Neural crest cell (in vitro differentiated cells): ENCODE data around the gene PIWIL4. TPM values are rescaled to one million over a fixed set of nuclear protein-coding genes. Genes with fewer than 3 reads are reported as not detected.
"Not testable (repeated sequence)": the region's sequence is repeated elsewhere in the genome, so short reads cannot be mapped to it uniquely, and the experiment has no call there.

ENCODE experiments used
- DNase-seq: peaks from one replicate; pipeline ENCODE4 v3.0.0; 2021; ENCODE audit warnings: low read depth, mixed read lengths, low spot score
- H3K27ac Mint-ChIP-seq: one replicate; pipeline ENCODE4 v1.8.0; 2021; ENCODE audit warnings: mild to moderate bottlenecking, mixed read lengths; ENCODE audit not compliant: unreplicated experiment
- H3K27me3 Mint-ChIP-seq: 2 replicates; pipeline ENCODE4 v1.8.0; 2021; ENCODE audit warnings: low read depth, mild to moderate bottlenecking, mixed read lengths
- H3K36me3 Mint-ChIP-seq: 2 replicates; pipeline ENCODE4 v1.8.0; 2021; ENCODE audit warnings: low read depth, mild to moderate bottlenecking, mixed read lengths
- H3K4me1 Mint-ChIP-seq: 2 replicates; pipeline ENCODE4 v1.8.0; 2021; ENCODE audit warnings: mixed read lengths
- H3K4me3 Mint-ChIP-seq: one replicate; pipeline ENCODE4 v1.8.0; 2021; ENCODE audit warnings: mild to moderate bottlenecking, mixed read lengths
- H3K9me3 Mint-ChIP-seq: 2 replicates; pipeline ENCODE4 v1.8.0; 2021; ENCODE audit warnings: mixed read lengths
- total RNA-seq: library from RNA; stranded (reverse); gene quantifications from 2 replicates; pipeline ENCODE4 v1.2.1, GENCODE V29; 2021
- TF ChIP-seq, protein P1 (sequence below): fragments of 200-600 bp; sonication (generic); conservative IDR thresholded peaks from 2 replicates; pipeline ENCODE4 v1.5.0; 2021; ENCODE audit warnings: antibody characterized with exemption, mild to moderate bottlenecking

PIWIL4 gene
- total RNA-seq, 1 donor from 2014 or later: 0.72 TPM

- Mint-ChIP-seq H3K9me3 (no peaks in the 10 kb centered on the region), H3K36me3 (no peaks in the 10 kb centered on the region), H3K27ac (no peak overlapping the region), H3K4me3 (no peak overlapping the region), H3K4me1 (no peaks in the 10 kb centered on the region), H3K27me3 (peaks cover 5% of the 10 kb centered on the region)
- DNase-seq: no peak
- TF ChIP-seq, protein P1, sequence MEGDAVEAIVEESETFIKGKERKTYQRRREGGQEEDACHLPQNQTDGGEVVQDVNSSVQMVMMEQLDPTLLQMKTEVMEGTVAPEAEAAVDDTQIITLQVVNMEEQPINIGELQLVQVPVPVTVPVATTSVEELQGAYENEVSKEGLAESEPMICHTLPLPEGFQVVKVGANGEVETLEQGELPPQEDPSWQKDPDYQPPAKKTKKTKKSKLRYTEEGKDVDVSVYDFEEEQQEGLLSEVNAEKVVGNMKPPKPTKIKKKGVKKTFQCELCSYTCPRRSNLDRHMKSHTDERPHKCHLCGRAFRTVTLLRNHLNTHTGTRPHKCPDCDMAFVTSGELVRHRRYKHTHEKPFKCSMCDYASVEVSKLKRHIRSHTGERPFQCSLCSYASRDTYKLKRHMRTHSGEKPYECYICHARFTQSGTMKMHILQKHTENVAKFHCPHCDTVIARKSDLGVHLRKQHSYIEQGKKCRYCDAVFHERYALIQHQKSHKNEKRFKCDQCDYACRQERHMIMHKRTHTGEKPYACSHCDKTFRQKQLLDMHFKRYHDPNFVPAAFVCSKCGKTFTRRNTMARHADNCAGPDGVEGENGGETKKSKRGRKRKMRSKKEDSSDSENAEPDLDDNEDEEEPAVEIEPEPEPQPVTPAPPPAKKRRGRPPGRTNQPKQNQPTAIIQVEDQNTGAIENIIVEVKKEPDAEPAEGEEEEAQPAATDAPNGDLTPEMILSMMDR: no peak
Measured at GRCh38 chr11:94638902-94639373, 71.8 kb downstream of the PIWIL4 start.

GRCh38 chr11:94639901-94640721 lies 72.9 kb downstream of the PIWIL4 start:
- Mint-ChIP-seq H3K9me3 (no peaks in the 10 kb centered on the region), H3K36me3 (no peaks in the 10 kb centered on the region), H3K4me1 (no peaks in the 10 kb centered on the region), H3K27me3 (peaks cover 8% of the 10 kb centered on the region), H3K27ac (no peak overlapping the region), H3K4me3 (no peak overlapping the region)
- no peak for DNase-seq
- TF ChIP-seq, protein P1: no peak

GRCh38 chr11:94641167-94641761 lies 74.1 kb downstream of the PIWIL4 start:
- Mint-ChIP-seq H3K9me3 (no peaks in the 10 kb centered on the region), H3K4me1 (no peaks in the 10 kb centered on the region), H3K27me3 (peaks cover 8% of the 10 kb centered on the region), H3K4me3 (no peak overlapping the region), H3K27ac (no peak overlapping the region), H3K36me3 (no peaks in the 10 kb centered on the region)
- TF ChIP-seq, protein P1: no peak
- DNase-seq: no peak

DNA sequence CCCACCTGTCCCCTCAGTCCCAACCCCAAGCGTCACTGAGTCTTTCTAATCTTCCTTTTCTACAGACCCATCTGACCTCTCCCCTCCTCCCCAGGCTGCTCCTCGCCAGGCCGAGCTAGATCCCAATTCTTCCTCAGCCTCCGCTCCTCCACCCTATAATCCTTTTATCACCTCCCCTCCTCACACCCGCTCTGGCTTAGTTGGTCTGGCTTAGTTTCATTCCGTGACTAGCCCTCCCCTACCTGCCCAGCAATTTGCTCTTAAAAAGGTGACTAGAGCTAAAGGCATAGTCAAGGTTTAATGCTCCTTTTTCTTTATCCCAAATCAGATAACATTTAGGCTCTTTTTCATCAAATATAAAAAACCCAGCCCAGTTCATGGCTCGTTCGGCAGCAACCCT lies 76.0 kb downstream of the PIWIL4 start:
- H3K27ac Mint-ChIP-seq, H3K36me3 Mint-ChIP-seq, H3K27me3 Mint-ChIP-seq, H3K9me3 Mint-ChIP-seq, H3K4me1 Mint-ChIP-seq, H3K4me3 Mint-ChIP-seq, DNase-seq: not testable (repeated sequence)

- Mint-ChIP-seq H3K36me3 (no peaks in the 10 kb centered on the region), H3K4me1 (no peaks in the 10 kb centered on the region), H3K9me3 (no peaks in the 10 kb centered on the region), H3K27me3 (peaks cover 5% of the 10 kb centered on the region), H3K27ac (no peak overlapping the region), H3K4me3 (no peak overlapping the region)
- TF ChIP-seq, protein P1: no peak
- DNase-seq: no peak
Measured at GRCh38 chr11:94647926-94648325, 80.8 kb downstream of the PIWIL4 start.

GRCh38 chr11:94648789-94649188 lies 81.6 kb downstream of the PIWIL4 start:
- Mint-ChIP-seq H3K9me3 (no peaks in the 10 kb centered on the region), H3K27me3 (peaks cover 3% of the 10 kb centered on the region), H3K27ac (no peak overlapping the region), H3K4me1 (no peaks in the 10 kb centered on the region), H3K4me3 (no peak overlapping the region), H3K36me3 (no peaks in the 10 kb centered on the region)
- TF ChIP-seq, protein P1: no peak
- no peak for DNase-seq
